Adrenal gland (tissue), 5 donors: Measurements from ENCODE around the gene PNPLA2.

Experiments used
- CTCF ChIP-seq, 6 experiments: fragments of 450-650 bp in 4 of 6; fragments of 200-600 bp in 2 of 6; sonication (generic) in 1 of 6; IDR thresholded peaks; 1 replicate in 5 of 6; 2 replicates in 1 of 6; pipeline versions ENCODE4 v1.5.1 to v1.8.0; 2016 to 2021; ENCODE audit warnings: antibody characterized with exemption in 6 of 6, mild to moderate bottlenecking in 2 of 6, moderate library complexity in 1 of 6
- POLR2A ChIP-seq, 2 donors: fragments of 450-650 bp; IDR thresholded peaks; one replicate each; pipeline ENCODE4 v1.6.1; 2017; ENCODE audit warnings: antibody characterized with exemption in 2 of 2, mild to moderate bottlenecking in 2 of 2, moderate library complexity in 1 of 2
- donor health status: DM: no; HTN: no; CAD: no.

GRCh38 chr11:813072-813455 lies 5.7 kb upstream of the PNPLA2 start:
- TF ChIP-seq CTCF (IDR thresholded peaks at IDR 0.05) (no peak), POLR2A (IDR thresholded peaks at IDR 0.05) (no peak)
